GM19328 (cell line): ENCODE measurements around the gene CYTH3.
"Not testable (repeated sequence)": the region's sequence is repeated elsewhere in the genome, so short reads cannot be mapped to it uniquely, and the experiment has no call there.

Experiments used
- ATAC-seq: cut with Tn5 transposase; IDR thresholded peaks from one replicate; pipeline ENCODE4 v1.9.1; 2021; ENCODE audit warnings: mild to moderate bottlenecking, moderate library complexity; ENCODE audit not compliant: unreplicated experiment

Gene CYTH3

GRCh38 chr7:6154542-6155404 lies 117.7 kb downstream of the CYTH3 start:
- no peak for ATAC-seq

- no peak for ATAC-seq
These were observed 118.5 kb downstream of the CYTH3 start for GRCh38 chr7:6153646-6154541.

- no peak for ATAC-seq
These were observed 120.3 kb downstream of the CYTH3 start for GRCh38 chr7:6151994-6152735.

GRCh38 chr7:6151527-6151926 lies 120.9 kb downstream of the CYTH3 start:
- ATAC-seq = not testable (repeated sequence)

- ATAC-seq = no peak
These were observed 122.4 kb downstream of the CYTH3 start for GRCh38 chr7:6149996-6150395.

- ATAC-seq = no peak
These were observed 123.6 kb downstream of the CYTH3 start for GRCh38 chr7:6148724-6149360.

- ATAC-seq = no peak
These were observed 124.8 kb downstream of the CYTH3 start for GRCh38 chr7:6147627-6148026.

GRCh38 chr7:6146666-6147065 lies 125.8 kb downstream of the CYTH3 start:
- no peak for ATAC-seq

- no peak for ATAC-seq
These were observed 128.4 kb downstream of the CYTH3 start for GRCh38 chr7:6143997-6144396.

- ATAC-seq = no peak
These were observed 129.5 kb downstream of the CYTH3 start for GRCh38 chr7:6142871-6143380.

GRCh38 chr7:6139189-6139996 lies 133.0 kb downstream of the CYTH3 start:
- no peak for ATAC-seq

GRCh38 chr7:6136475-6136874 lies 135.9 kb downstream of the CYTH3 start:
- no peak for ATAC-seq

GRCh38 chr7:6133249-6133648 lies 139.2 kb downstream of the CYTH3 start:
- no peak for ATAC-seq

GRCh38 chr7:6130007-6130587 lies 142.3 kb downstream of the CYTH3 start:
- no peak for ATAC-seq

- ATAC-seq = no peak
These were observed 144.2 kb downstream of the CYTH3 start for GRCh38 chr7:6128205-6128604.

- ATAC-seq = no peak
These were observed 145.3 kb downstream of the CYTH3 start for GRCh38 chr7:6127110-6127490.

GRCh38 chr7:6123843-6124242 lies 148.6 kb downstream of the CYTH3 start:
- ATAC-seq = no peak

- no peak for ATAC-seq
These were observed 151.3 kb downstream of the CYTH3 start for GRCh38 chr7:6121141-6121540.

- ATAC-seq = no peak
These were observed 154.9 kb downstream of the CYTH3 start for GRCh38 chr7:6117533-6117932.
